Measurements from ENCODE around the gene MAP3K14. TPM values are rescaled to one million over a fixed set of nuclear protein-coding genes. Genes with fewer than 3 reads are reported as not detected.

MAP3K14 gene
- total and polyA plus RNA-seq, 9 donors: 2.4 to 19.8 (median 10.7) TPM

GRCh38 chr17:45319239-45319703, 2.5 kb upstream of the MAP3K14 start:
- TF ChIP-seq EP300 (IDR thresholded peaks at IDR 0.05): no peak
- no peak for TF ChIP-seq POLR2A (IDR thresholded peaks at IDR 0.05)
- no peak for TF ChIP-seq CTCF (IDR thresholded peaks at IDR 0.05)
- no peak for DNase-seq
- intact Hi-C loops (cut with DNase I): loop anchor here in 2 of 4 donors (5.0 to 10.0 kb wide), 3 partner anchors 42 to 184 kb away; partner anchors contain the start of genes ACBD4 (in 1 of the 2) and PLCD3 (in 1 of the 2)
- Histone ChIP-seq H3K36me3 (no peaks in the 10 kb centered on the region), H3K4me1 (ENCODE audit: insufficient read depth) (peaks cover 2% of the 10 kb centered on the region), H3K27me3 (no peaks in the 10 kb centered on the region), H3K27ac (no peak overlapping the region), H3K9me3 (no peaks in the 10 kb centered on the region), H3K4me3 (no peak overlapping the region)
- whole genome bisulfite sequencing, 3 donors: 85 to 89% (median 85%) methylated on average over 5 of the region's 5 CpGs

GRCh38 chr17:45318561-45319230, 1.9 kb upstream of the MAP3K14 start:
- TF ChIP-seq POLR2A (IDR thresholded peaks at IDR 0.05) (no peak), CTCF (IDR thresholded peaks at IDR 0.05) (no peak), EP300 (IDR thresholded peaks at IDR 0.05) (no peak)
- Histone ChIP-seq H3K27ac (no peak overlapping the region), H3K9me3 (no peaks in the 10 kb centered on the region), H3K4me3 (no peak overlapping the region), H3K4me1 (ENCODE audit: insufficient read depth) (peaks cover 2% of the 10 kb centered on the region), H3K36me3 (no peaks in the 10 kb centered on the region), H3K27me3 (no peaks in the 10 kb centered on the region)
- no peak for DNase-seq
- intact Hi-C loops (cut with DNase I): loop anchor here in 2 of 4 donors (5.0 to 10.0 kb wide), 3 partner anchors 41 to 184 kb away; partner anchors contain the start of genes ACBD4 (in 1 of the 2) and PLCD3 (in 1 of the 2)
- 87 to 96% (median 94%) methylated on average over 7 of the region's 7 CpGs for WGBS, 3 donors

- Histone ChIP-seq H3K4me3 (peak overlapping the region; percentile 69), H3K27ac (peak overlapping the region in 1 of 2 donors; percentile 92), H3K27me3 (no peaks in the 10 kb centered on the region), H3K4me1 (ENCODE audit: insufficient read depth) (peaks cover 2% of the 10 kb centered on the region), H3K9me3 (no peaks in the 10 kb centered on the region), H3K36me3 (no peaks in the 10 kb centered on the region)
- WGBS, 3 donors: 1 to 2% (median 1%) methylated on average over 45 to 54 of the region's 54 CpGs
- DNase-seq: peak; percentile 100
- intact Hi-C loops (cut with DNase I): loop anchor here in 2 of 4 donors (5.0 to 10.0 kb wide), 3 partner anchors 40 to 183 kb away; partner anchors contain the start of genes ACBD4 (in 1 of the 2) and PLCD3 (in 1 of the 2)
- TF ChIP-seq CTCF (IDR thresholded peaks at IDR 0.05) (no peak), EP300 (IDR thresholded peaks at IDR 0.05) (peak; percentile 35), POLR2A (IDR thresholded peaks at IDR 0.05) (peak; percentile 48)
Observed at GRCh38 chr17:45317111-45317928, 500 bp upstream of the MAP3K14 start.

- TF ChIP-seq CTCF (IDR thresholded peaks at IDR 0.05): no peak
- no peak for TF ChIP-seq POLR2A (IDR thresholded peaks at IDR 0.05)
- intact Hi-C loops (cut with DNase I): loop anchor here in 2 of 4 donors (5.0 to 10.0 kb wide), 3 partner anchors 39 to 181 kb away; partner anchors contain the start of genes ACBD4 (in 1 of the 2) and PLCD3 (in 1 of the 2)
- 13 to 16% (median 13%) methylated on average over 13 of the region's 13 CpGs for WGBS, 3 donors
- H3K9me3 ChIP-seq: no peaks in the 10 kb centered on the region
- no peaks in the 10 kb centered on the region for H3K36me3 ChIP-seq
- H3K27me3 ChIP-seq: no peaks in the 10 kb centered on the region
- no peak for DNase-seq
- H3K4me1 ChIP-seq (ENCODE audit: insufficient read depth): peaks cover 14% of the 10 kb centered on the region
- peak overlapping the region; percentile 39 to 92 for H3K27ac ChIP-seq
- H3K4me3 ChIP-seq: peak overlapping the region; percentile 69
Observed at GRCh38 chr17:45315648-45316433, 979 bp downstream of the MAP3K14 start.

All from ovary (tissue), 9 donors.